ENCODE data around the gene SCNN1A. TPM values are rescaled to one million over a fixed set of nuclear protein-coding genes. Genes with fewer than 3 reads are reported as not detected.

Gene SCNN1A
- total RNA-seq, 1 donor, result 0.36 TPM

- Histone ChIP-seq H3K27ac (ENCODE audit: low read depth, low read length) (no peak overlapping the region), H3K4me3 (ENCODE audit: insufficient read depth, low read length) (no peak overlapping the region), H3K27me3 (ENCODE audit: insufficient read depth, low read length) (no peaks in the 10 kb centered on the region), H3K36me3 (ENCODE audit: insufficient read depth, low read length) (no peaks in the 10 kb centered on the region), H4K20me1 (ENCODE audit: insufficient read depth, low read length) (no peaks in the 10 kb centered on the region), H3K4me2 (ENCODE audit: insufficient read depth, low read length) (no peak overlapping the region), H3K9me3 (ENCODE audit: low read depth, low read length) (no peaks in the 10 kb centered on the region), H3K79me2 (ENCODE audit: insufficient read depth, low read length) (no peaks in the 10 kb centered on the region), H3K4me1 (ENCODE audit: insufficient read depth, low read length) (peaks cover 10% of the 10 kb centered on the region), H2AFZ (ENCODE audit: low read length) (no peak overlapping the region)
- peak; percentile 78 for DNase-seq (ENCODE audit: insufficient read length, low spot score, missing footprints)
- TF ChIP-seq, protein P1, sequence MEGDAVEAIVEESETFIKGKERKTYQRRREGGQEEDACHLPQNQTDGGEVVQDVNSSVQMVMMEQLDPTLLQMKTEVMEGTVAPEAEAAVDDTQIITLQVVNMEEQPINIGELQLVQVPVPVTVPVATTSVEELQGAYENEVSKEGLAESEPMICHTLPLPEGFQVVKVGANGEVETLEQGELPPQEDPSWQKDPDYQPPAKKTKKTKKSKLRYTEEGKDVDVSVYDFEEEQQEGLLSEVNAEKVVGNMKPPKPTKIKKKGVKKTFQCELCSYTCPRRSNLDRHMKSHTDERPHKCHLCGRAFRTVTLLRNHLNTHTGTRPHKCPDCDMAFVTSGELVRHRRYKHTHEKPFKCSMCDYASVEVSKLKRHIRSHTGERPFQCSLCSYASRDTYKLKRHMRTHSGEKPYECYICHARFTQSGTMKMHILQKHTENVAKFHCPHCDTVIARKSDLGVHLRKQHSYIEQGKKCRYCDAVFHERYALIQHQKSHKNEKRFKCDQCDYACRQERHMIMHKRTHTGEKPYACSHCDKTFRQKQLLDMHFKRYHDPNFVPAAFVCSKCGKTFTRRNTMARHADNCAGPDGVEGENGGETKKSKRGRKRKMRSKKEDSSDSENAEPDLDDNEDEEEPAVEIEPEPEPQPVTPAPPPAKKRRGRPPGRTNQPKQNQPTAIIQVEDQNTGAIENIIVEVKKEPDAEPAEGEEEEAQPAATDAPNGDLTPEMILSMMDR (IDR thresholded peaks at IDR 0.05; ENCODE audit: extremely low read depth, low read depth, low read length), result no peak
Observed at GRCh38 chr12:6316921-6317692, 58.3 kb downstream of the SCNN1A start.

- H3K4me2 ChIP-seq (ENCODE audit: insufficient read depth, low read length), result no peak overlapping the region
- H3K27ac ChIP-seq (ENCODE audit: low read depth, low read length), result no peak overlapping the region
- H3K4me1 ChIP-seq (ENCODE audit: insufficient read depth, low read length), result peaks cover 10% of the 10 kb centered on the region
- H3K27me3 ChIP-seq (ENCODE audit: insufficient read depth, low read length), result peaks cover 5% of the 10 kb centered on the region
- no peaks in the 10 kb centered on the region for H3K36me3 ChIP-seq (ENCODE audit: insufficient read depth, low read length)
- H3K4me3 ChIP-seq (ENCODE audit: insufficient read depth, low read length), result no peak overlapping the region
- H3K9me3 ChIP-seq (ENCODE audit: low read depth, low read length), result no peaks in the 10 kb centered on the region
- H3K79me2 ChIP-seq (ENCODE audit: insufficient read depth, low read length), result no peaks in the 10 kb centered on the region
- H2AFZ ChIP-seq (ENCODE audit: low read length), result no peak overlapping the region
- peak; percentile 81 for DNase-seq (ENCODE audit: insufficient read length, low spot score, missing footprints)
- TF ChIP-seq, protein P1 (IDR thresholded peaks at IDR 0.05; ENCODE audit: extremely low read depth, low read depth, low read length), result no peak
- H4K20me1 ChIP-seq (ENCODE audit: insufficient read depth, low read length), result no peaks in the 10 kb centered on the region
Observed at GRCh38 chr12:6315704-6316597, 59.4 kb downstream of the SCNN1A start.

DNA sequence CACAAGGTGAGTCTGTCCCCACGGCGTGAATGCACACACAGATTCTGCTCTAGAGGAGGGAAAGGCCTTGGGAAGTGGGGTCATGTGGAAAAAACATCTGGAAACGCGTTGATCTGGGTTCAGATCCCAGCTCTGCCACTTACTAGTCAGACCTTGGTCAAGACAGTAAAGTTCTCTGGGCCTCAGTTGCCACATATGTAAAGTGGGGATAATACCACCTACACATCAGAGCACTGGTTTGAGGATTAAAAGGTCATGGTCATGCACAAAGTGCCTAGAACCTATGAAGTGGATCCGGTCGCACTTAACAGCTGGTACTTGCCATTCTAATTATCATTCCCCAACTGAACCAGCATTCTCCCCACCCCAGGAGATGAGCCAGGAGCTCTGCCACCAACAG, 60.2 kb downstream of the SCNN1A start:
- TF ChIP-seq, protein P1 (IDR thresholded peaks at IDR 0.05; ENCODE audit: extremely low read depth, low read depth, low read length), result no peak

DNA sequence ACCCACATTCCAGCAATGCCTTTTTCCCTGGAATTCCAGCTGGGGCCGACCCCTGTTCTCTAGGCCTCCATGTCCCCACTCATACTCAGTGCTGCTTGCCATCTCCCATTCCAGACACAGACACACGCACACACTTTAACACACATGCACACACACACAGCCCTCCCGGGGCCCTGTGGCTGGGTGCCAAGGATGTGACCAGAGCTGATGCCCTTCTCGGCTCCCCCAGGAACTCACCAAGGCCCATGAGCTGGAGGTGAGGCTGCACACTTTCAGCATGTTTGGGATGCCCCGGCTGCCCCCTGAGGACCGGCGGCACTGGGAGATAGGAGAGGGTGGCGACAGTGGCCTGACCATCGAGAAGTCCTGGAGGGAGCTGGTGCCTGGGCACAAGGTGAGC, 60.6 kb downstream of the SCNN1A start:
- no peaks in the 10 kb centered on the region for H4K20me1 ChIP-seq (ENCODE audit: insufficient read depth, low read length)
- H3K36me3 ChIP-seq (ENCODE audit: insufficient read depth, low read length), result no peaks in the 10 kb centered on the region
- H3K4me1 ChIP-seq (ENCODE audit: insufficient read depth, low read length), result peaks cover 10% of the 10 kb centered on the region
- H3K4me3 ChIP-seq (ENCODE audit: insufficient read depth, low read length), result no peak overlapping the region
- H3K9me3 ChIP-seq (ENCODE audit: low read depth, low read length), result no peaks in the 10 kb centered on the region
- no peak overlapping the region for H3K27ac ChIP-seq (ENCODE audit: low read depth, low read length)
- H3K79me2 ChIP-seq (ENCODE audit: insufficient read depth, low read length), result no peaks in the 10 kb centered on the region
- no peak overlapping the region for H2AFZ ChIP-seq (ENCODE audit: low read length)
- TF ChIP-seq, protein P1 (IDR thresholded peaks at IDR 0.05; ENCODE audit: extremely low read depth, low read depth, low read length), result no peak
- H3K4me2 ChIP-seq (ENCODE audit: insufficient read depth, low read length), result no peak overlapping the region
- peak; percentile 36 for DNase-seq (ENCODE audit: insufficient read length, low spot score, missing footprints)
- H3K27me3 ChIP-seq (ENCODE audit: insufficient read depth, low read length), result peaks cover 13% of the 10 kb centered on the region

More for the DNA sequence above, 60.2 kb downstream of the SCNN1A start:
- Histone ChIP-seq H3K4me3 (ENCODE audit: insufficient read depth, low read length) (no peak overlapping the region), H3K79me2 (ENCODE audit: insufficient read depth, low read length) (no peaks in the 10 kb centered on the region), H3K27me3 (ENCODE audit: insufficient read depth, low read length) (peaks cover 9% of the 10 kb centered on the region), H3K27ac (ENCODE audit: low read depth, low read length) (no peak overlapping the region), H3K4me2 (ENCODE audit: insufficient read depth, low read length) (no peak overlapping the region), H2AFZ (ENCODE audit: low read length) (no peak overlapping the region), H3K4me1 (ENCODE audit: insufficient read depth, low read length) (peaks cover 10% of the 10 kb centered on the region), H4K20me1 (ENCODE audit: insufficient read depth, low read length) (no peaks in the 10 kb centered on the region), H3K9me3 (ENCODE audit: low read depth, low read length) (no peaks in the 10 kb centered on the region), H3K36me3 (ENCODE audit: insufficient read depth, low read length) (no peaks in the 10 kb centered on the region)
- DNase-seq (ENCODE audit: insufficient read length, low spot score, missing footprints), result peak; percentile 44

Measured in osteoblast (primary cell).